Stimulated activated CD4-positive, alpha-beta T cell treated with anti-CD3 and anti-CD28 coated beads, Interleukin-4, amount 100 ng/mL, for 1 hour (primary cell): ENCODE data around the gene TAF4.

ENCODE experiments used
- DNase-seq: peaks from one replicate; pipeline ENCODE4 v3.0.0-alpha.2; 2020

Gene TAF4

DNA sequence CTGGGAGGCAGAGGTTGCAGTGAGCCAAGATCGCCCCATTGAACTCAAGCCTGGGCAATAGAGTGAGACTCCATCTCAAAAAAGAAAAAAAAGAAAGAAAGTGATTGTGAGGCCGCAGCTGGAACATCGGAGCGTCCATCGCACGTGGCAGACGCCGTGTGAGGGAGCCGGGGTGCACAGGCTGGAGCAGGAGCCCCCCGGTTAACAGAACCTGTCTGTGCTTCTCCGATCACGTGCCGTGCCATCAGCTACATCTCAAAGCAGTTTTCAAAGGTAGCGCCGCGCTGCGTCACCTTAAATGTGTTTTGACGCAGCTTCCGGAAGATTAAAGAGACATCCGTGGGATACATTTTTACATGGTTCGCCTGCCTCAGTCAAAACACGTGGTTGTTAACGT, 138.9 kb downstream of the TAF4 start:
- DNase-seq = no peak

DNA sequence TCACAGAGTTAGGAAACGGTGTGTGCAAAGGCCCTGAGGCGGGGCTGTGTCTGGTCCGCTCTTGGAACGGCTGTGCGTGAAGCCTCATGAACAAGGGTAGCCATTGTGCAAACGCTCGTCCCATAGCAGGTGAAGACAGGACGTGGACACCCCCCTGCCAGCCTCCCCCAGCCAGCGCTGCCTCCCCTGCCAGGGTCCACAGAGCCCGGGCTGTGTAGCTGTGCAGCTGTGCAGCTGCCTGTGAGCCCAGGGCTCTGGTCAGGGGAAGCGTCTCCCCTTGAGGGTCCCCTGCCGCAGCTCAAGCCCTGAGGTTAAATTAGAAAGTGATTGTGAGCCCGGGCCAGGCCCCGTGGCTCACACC, 139.4 kb downstream of the TAF4 start:
- DNase-seq = no peak

DNA sequence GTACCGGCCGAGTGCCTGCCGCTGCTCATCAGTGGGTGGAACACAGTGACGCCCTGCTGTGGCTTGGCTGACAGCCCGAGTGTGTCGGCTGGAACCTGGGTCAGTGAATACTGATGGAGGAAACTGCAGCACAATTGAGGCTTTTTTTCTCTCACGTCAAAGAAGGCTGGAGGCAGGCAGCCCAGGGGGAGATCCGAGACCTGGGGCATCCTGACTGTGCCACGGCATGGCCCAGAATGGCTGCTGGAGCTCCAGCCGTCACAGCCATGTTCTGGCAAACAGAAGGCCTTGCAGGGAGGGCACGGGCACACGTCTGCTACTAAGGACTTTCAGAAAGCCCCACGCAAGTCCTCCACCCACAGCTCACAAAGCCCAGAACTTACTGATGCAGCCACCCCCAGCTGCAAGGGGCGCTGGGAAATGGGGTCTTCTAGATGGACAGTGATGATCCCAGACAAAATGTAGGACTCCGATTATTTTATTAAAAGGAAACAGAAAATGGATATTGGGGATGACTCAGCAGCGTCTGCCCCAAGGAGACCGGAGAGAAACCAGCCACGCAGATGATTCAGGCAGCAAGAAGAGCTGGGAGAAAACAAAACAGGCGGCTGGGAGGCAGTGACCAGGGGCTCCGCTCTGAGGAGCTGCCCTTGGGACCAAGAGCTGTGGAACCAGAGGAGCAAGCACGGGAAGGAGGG, 140.0 kb downstream of the TAF4 start:
- no peak for DNase-seq

DNA sequence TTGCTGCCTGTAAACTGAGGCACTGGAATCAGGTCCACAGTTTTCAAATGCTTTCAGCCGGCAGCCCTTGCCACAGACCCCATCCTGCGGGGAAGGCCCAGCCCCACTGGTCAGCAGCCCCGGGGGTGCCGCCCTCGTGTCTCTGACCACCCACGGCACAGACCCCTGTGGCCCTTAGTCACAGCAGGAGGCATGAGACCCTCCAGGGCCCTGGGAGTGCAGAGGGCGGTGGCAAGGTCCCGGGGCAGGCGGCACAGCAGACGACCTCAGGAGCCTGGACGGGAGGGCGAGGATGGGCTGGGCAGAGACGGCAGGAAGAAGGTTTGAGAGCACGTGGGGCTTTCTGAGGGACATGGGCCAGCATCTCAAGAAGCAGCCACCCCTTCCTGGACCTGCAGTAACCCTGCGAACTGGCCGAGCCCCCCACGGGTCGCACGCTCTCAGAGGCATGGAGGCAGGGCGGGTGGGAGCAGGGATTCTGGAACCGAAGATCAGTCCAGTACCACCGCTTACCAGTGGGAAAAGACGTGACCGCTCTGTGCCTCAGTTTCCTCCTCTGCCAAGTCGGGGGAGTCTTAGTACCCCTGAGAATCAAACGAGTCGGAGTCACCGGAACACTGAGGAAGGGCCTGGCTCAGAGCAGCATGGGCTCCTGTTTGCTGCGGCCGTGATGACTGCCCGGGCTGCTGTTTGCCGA, 140.7 kb downstream of the TAF4 start:
- DNase-seq = no peak
